ENCODE measurements around the gene HS3ST3A1. TPM values are rescaled to one million over a fixed set of nuclear protein-coding genes. Genes with fewer than 3 reads are reported as not detected.
"Not testable (repeated sequence)": the region's sequence is repeated elsewhere in the genome, so short reads cannot be mapped to it uniquely, and the experiment has no call there.

HS3ST3A1 gene
- total RNA-seq, 1 donor from 2014 or later, result 10.2 TPM

DNA sequence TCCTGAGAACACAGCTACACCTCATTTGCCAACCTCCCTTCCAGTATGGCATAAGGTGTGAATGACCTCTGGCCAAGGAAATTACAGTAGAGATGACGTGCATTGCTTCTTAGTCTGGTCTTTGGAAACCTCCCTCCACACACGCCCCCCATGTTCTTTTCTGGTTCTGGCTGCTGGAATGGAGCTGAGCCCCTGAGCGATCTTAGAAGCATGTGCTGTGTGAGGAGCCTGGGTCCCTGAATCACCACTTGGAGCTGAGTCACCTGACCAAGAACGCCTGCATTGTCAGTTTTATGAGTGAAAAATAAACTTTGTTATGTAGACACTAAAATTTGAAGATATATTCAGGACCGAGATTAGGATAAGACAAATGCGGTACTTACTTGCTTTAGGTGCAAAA lies 51.4 kb downstream of the HS3ST3A1 start:
- no peak overlapping the region for H3K4me3 Mint-ChIP-seq
- TF ChIP-seq, protein P1, sequence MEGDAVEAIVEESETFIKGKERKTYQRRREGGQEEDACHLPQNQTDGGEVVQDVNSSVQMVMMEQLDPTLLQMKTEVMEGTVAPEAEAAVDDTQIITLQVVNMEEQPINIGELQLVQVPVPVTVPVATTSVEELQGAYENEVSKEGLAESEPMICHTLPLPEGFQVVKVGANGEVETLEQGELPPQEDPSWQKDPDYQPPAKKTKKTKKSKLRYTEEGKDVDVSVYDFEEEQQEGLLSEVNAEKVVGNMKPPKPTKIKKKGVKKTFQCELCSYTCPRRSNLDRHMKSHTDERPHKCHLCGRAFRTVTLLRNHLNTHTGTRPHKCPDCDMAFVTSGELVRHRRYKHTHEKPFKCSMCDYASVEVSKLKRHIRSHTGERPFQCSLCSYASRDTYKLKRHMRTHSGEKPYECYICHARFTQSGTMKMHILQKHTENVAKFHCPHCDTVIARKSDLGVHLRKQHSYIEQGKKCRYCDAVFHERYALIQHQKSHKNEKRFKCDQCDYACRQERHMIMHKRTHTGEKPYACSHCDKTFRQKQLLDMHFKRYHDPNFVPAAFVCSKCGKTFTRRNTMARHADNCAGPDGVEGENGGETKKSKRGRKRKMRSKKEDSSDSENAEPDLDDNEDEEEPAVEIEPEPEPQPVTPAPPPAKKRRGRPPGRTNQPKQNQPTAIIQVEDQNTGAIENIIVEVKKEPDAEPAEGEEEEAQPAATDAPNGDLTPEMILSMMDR (IDR thresholded peaks at IDR 0.05; ENCODE audit: unreplicated experiment), result no peak
- peaks cover 23% of the 10 kb centered on the region for H3K9me3 Mint-ChIP-seq
- DNase-seq (ENCODE audit: low spot score in 2 of 2, unreplicated experiment in 2 of 2), result no peak
- no peak overlapping the region for H3K27ac Mint-ChIP-seq
- peaks cover 38% of the 10 kb centered on the region for H3K36me3 Mint-ChIP-seq
- peaks cover 12% of the 10 kb centered on the region for H3K4me1 Mint-ChIP-seq
- H3K27me3 Mint-ChIP-seq (ENCODE audit: low read depth), result no peaks in the 10 kb centered on the region

DNA sequence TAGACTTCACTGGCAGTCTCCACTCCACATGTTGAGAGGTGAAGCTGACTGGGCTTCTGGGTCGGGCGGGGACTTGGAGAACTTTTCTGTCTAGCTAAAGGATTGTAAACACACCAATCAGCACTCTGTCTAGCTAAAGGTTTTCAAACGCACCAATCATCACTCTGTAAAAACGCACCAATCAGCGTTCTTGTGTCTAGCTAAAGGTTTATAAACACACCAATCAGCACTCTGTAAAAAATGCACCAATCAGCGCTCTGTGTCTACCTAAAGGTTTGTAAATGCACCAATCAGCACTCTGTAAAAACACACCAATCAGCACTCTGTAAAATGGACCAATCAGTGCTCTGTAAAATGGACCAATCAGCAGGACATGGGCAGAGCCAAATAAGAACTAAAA lies 53.2 kb downstream of the HS3ST3A1 start:
- peaks cover 23% of the 10 kb centered on the region for H3K9me3 Mint-ChIP-seq
- H3K36me3 Mint-ChIP-seq, result peaks cover 38% of the 10 kb centered on the region
- DNase-seq (ENCODE audit: low spot score in 2 of 2, unreplicated experiment in 2 of 2); H3K4me3 Mint-ChIP-seq; H3K27ac Mint-ChIP-seq; H3K27me3 Mint-ChIP-seq (ENCODE audit: low read depth): not testable (repeated sequence)
- H3K4me1 Mint-ChIP-seq, result peaks cover 26% of the 10 kb centered on the region

DNA sequence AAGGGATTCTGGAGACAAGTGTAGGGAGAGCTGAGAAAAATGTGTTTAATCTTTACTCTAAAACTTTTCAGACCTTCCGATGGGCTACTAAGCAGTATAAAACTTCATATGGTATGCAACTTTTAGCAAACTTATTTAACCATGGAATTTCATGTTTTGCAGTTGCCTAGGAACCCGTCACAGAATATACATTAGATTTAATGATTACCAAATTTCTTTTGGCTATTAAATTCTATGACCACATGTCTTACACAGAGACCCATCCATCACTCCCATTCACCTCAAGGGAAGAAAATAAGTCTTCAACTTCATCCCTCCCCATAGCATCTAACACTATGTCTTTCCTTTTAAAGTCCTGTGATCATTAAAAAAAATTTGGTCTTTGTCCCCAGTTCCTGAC lies 54.9 kb downstream of the HS3ST3A1 start:
- H3K27me3 Mint-ChIP-seq (ENCODE audit: low read depth), result no peaks in the 10 kb centered on the region
- no peak for DNase-seq (ENCODE audit: low spot score in 2 of 2, unreplicated experiment in 2 of 2)
- peaks cover 32% of the 10 kb centered on the region for H3K36me3 Mint-ChIP-seq
- no peak overlapping the region for H3K4me3 Mint-ChIP-seq
- H3K27ac Mint-ChIP-seq, result no peak overlapping the region
- peaks cover 20% of the 10 kb centered on the region for H3K9me3 Mint-ChIP-seq
- peaks cover 39% of the 10 kb centered on the region for H3K4me1 Mint-ChIP-seq
- TF ChIP-seq, protein P1 (IDR thresholded peaks at IDR 0.05; ENCODE audit: unreplicated experiment), result no peak

DNA sequence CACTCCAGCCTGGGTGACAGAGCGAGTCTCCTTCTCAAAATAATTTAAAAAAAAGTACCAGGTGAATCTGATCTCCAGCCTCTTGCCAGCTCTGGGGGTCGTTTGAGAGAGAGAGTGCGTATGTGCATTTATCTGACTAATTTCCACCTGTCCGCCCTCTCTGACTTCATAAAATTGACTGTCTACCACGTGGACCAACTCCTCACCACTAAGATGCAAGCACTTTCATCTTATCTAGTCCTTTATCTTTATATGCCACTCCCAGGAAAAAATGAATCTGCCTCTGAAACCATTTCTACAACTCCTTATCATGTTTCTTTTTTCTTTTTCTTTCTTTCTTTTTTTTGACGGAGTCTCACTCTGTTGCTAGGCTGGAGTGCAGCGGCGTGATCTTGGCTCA lies 55.8 kb downstream of the HS3ST3A1 start:
- H3K4me1 Mint-ChIP-seq, result peaks cover 48% of the 10 kb centered on the region
- no peak for DNase-seq (ENCODE audit: low spot score in 2 of 2, unreplicated experiment in 2 of 2)
- peaks cover 15% of the 10 kb centered on the region for H3K9me3 Mint-ChIP-seq
- H3K4me3 Mint-ChIP-seq, result no peak overlapping the region
- TF ChIP-seq, protein P1 (IDR thresholded peaks at IDR 0.05; ENCODE audit: unreplicated experiment), result no peak
- H3K27me3 Mint-ChIP-seq (ENCODE audit: low read depth), result no peaks in the 10 kb centered on the region
- peak overlapping the region; percentile 64 for H3K27ac Mint-ChIP-seq
- H3K36me3 Mint-ChIP-seq, result peaks cover 28% of the 10 kb centered on the region

DNA sequence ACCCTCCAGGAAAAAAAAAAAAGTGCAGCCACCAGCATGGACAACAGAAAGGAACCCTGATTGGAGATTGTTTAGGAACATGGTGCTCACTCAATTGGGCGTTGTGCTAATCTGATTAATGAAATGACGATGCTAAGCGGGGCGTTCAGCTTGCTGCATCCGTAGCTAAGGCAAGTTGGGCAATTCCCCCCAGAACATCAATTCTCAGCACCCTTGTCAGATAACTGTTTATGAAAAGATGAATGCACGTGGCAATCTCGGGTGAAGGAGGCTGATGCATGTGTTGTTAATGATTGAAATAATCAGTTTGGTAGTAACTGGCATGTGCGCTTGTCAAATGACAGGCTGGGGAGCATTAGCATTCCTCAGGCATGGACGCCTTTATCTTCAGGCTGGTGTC lies 57.0 kb downstream of the HS3ST3A1 start:
- no peaks in the 10 kb centered on the region for H3K27me3 Mint-ChIP-seq (ENCODE audit: low read depth)
- H3K36me3 Mint-ChIP-seq, result peaks cover 21% of the 10 kb centered on the region
- H3K27ac Mint-ChIP-seq, result peak overlapping the region; percentile 95
- peaks cover 9% of the 10 kb centered on the region for H3K9me3 Mint-ChIP-seq
- H3K4me1 Mint-ChIP-seq, result peaks cover 60% of the 10 kb centered on the region
- DNase-seq (ENCODE audit: low spot score in 2 of 2, unreplicated experiment in 2 of 2), result no peak
- TF ChIP-seq, protein P1 (IDR thresholded peaks at IDR 0.05; ENCODE audit: unreplicated experiment), result no peak
- no peak overlapping the region for H3K4me3 Mint-ChIP-seq

DNA sequence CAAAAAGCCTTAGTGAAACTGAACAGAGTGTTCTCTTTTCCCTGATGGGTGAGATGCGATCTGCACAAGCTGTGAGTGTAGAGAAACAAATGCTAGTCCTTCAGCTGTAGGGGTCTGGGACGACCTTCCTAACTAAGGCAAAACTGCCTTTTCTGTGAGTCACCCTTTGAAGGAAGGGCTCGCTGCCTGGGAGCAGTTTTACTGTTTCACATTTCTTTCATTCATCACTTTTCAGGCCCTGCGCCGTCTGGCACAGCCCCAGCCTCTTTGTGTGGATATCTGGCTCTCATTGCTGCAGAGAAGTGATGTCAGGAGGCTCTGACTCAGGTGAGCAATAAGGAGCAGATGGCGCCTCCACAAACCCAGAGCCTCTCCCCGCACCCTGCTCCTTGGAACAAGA lies 57.4 kb downstream of the HS3ST3A1 start:
- H3K36me3 Mint-ChIP-seq, result peaks cover 16% of the 10 kb centered on the region
- peaks cover 63% of the 10 kb centered on the region for H3K4me1 Mint-ChIP-seq
- TF ChIP-seq, protein P1 (IDR thresholded peaks at IDR 0.05; ENCODE audit: unreplicated experiment), result no peak
- H3K27ac Mint-ChIP-seq, result peak overlapping the region; percentile 95
- H3K9me3 Mint-ChIP-seq, result peaks cover 5% of the 10 kb centered on the region
- peak overlapping the region; percentile 33 for H3K4me3 Mint-ChIP-seq
- H3K27me3 Mint-ChIP-seq (ENCODE audit: low read depth), result no peaks in the 10 kb centered on the region
- peak; percentile 40 to 70 for DNase-seq (ENCODE audit: low spot score in 2 of 2, unreplicated experiment in 2 of 2)

Measured in mesothelial cell of epicardium (in vitro differentiated cells).